Astrocyte (in vitro differentiated cells and primary cell): Measurements from ENCODE around the gene EFL1. TPM values are rescaled to one million over a fixed set of nuclear protein-coding genes. Genes with fewer than 3 reads are reported as not detected.

Experiments used
- DNase-seq: peaks from one replicate; pipeline ENCODE4 v3.0.0-alpha.2; 2010; ENCODE audit warnings: low read depth
- FAIRE-seq: peaks from 2 replicates; lab custom pipeline; 2011; peaks lifted over from hg19 to GRCh38; lab: Jason Lieb, UNC
- H2AFZ ChIP-seq: 2 replicates; pipeline ENCODE4 v1.6.0; 2012; ENCODE audit warnings: low read depth, low read length, inconsistent platforms
- H3K27ac ChIP-seq: 2 replicates; pipeline ENCODE4 v1.5.1; 2011; ENCODE audit warnings: low read depth, low read length, inconsistent platforms
- H3K27me3 ChIP-seq: 2 replicates; pipeline ENCODE4 v1.6.0; 2011; ENCODE audit warnings: low read length, inconsistent platforms; ENCODE audit not compliant: insufficient read depth
- H3K36me3 ChIP-seq: 2 replicates; pipeline ENCODE4 v1.5.1; 2011; ENCODE audit warnings: low read length, inconsistent platforms; ENCODE audit not compliant: insufficient read depth
- H3K4me1 ChIP-seq: 2 replicates; pipeline ENCODE4 v1.5.1; 2011; ENCODE audit warnings: low read length, inconsistent platforms; ENCODE audit not compliant: insufficient read depth
- H3K4me2 ChIP-seq: 2 replicates; pipeline ENCODE4 v1.6.0; 2012; ENCODE audit warnings: low read length, inconsistent platforms
- H3K4me3 ChIP-seq: 2 replicates; pipeline ENCODE4 v1.5.1; 2011; ENCODE audit warnings: low read depth, mild to moderate bottlenecking, low read length, inconsistent platforms; ENCODE audit not compliant: insufficient read depth
- H3K79me2 ChIP-seq: 2 replicates; pipeline ENCODE4 v1.6.0; 2012; ENCODE audit warnings: mild to moderate bottlenecking, low read length, inconsistent platforms; ENCODE audit not compliant: insufficient read depth
- H3K9ac ChIP-seq: 2 replicates; pipeline ENCODE4 v1.6.0; 2012; ENCODE audit warnings: mild to moderate bottlenecking, low read length, inconsistent platforms
- H3K9me3 ChIP-seq: 2 replicates; pipeline ENCODE4 v1.5.1; 2012; ENCODE audit warnings: low read depth, mild to moderate bottlenecking, low read length, inconsistent platforms; ENCODE audit not compliant: insufficient read depth
- H4K20me1 ChIP-seq: 2 replicates; pipeline ENCODE4 v1.6.0; 2012; ENCODE audit warnings: low read length, inconsistent platforms; ENCODE audit not compliant: insufficient read depth
- H3K27ac Mint-ChIP-seq: one replicate; pipeline ENCODE4 v1.8.0; 2021; ENCODE audit warnings: mild to moderate bottlenecking, mixed read lengths; ENCODE audit not compliant: unreplicated experiment
- H3K27me3 Mint-ChIP-seq: one replicate; pipeline ENCODE4 v1.8.0; 2021; ENCODE audit warnings: low read depth, mixed read lengths; ENCODE audit not compliant: unreplicated experiment
- H3K36me3 Mint-ChIP-seq: one replicate; pipeline ENCODE4 v1.8.0; 2021; ENCODE audit warnings: low read depth, mixed read lengths; ENCODE audit not compliant: unreplicated experiment
- H3K4me1 Mint-ChIP-seq: one replicate; pipeline ENCODE4 v1.8.0; 2021; ENCODE audit warnings: low read depth, mixed read lengths; ENCODE audit not compliant: unreplicated experiment
- H3K4me3 Mint-ChIP-seq: one replicate; pipeline ENCODE4 v1.8.0; 2021; ENCODE audit warnings: mild to moderate bottlenecking, moderate library complexity, mixed read lengths; ENCODE audit not compliant: unreplicated experiment
- H3K9me3 Mint-ChIP-seq: one replicate; pipeline ENCODE4 v1.8.0; 2021; ENCODE audit warnings: mild to moderate bottlenecking, mixed read lengths; ENCODE audit not compliant: unreplicated experiment
- EZH2 ChIP-seq: IDR thresholded peaks from 2 replicates; pipeline ENCODE4 v1.6.1; 2012; ENCODE audit warnings: mild to moderate bottlenecking, low read length, inconsistent platforms; ENCODE audit not compliant: insufficient read depth
- total RNA-seq: library from RNA; stranded (reverse); gene quantifications from 2 replicates; pipeline ENCODE4 v1.2.1, GENCODE V29; 2021
- TF ChIP-seq, protein P1 (sequence below): IDR thresholded peaks from 2 replicates; pipeline ENCODE4 v1.5.1; 2011; ENCODE audit warnings: low read depth, mild to moderate bottlenecking, inconsistent platforms, low read length, moderate library complexity; ENCODE audit not compliant: insufficient read depth

Gene EFL1
- total RNA-seq, 1 donor from 2014 or later, result 13.7 TPM

GRCh38 chr15:82133251-82133650, 129.3 kb downstream of the EFL1 start:
- peak overlapping the region; percentile 95 for H3K27ac ChIP-seq
- TF ChIP-seq, protein P1, sequence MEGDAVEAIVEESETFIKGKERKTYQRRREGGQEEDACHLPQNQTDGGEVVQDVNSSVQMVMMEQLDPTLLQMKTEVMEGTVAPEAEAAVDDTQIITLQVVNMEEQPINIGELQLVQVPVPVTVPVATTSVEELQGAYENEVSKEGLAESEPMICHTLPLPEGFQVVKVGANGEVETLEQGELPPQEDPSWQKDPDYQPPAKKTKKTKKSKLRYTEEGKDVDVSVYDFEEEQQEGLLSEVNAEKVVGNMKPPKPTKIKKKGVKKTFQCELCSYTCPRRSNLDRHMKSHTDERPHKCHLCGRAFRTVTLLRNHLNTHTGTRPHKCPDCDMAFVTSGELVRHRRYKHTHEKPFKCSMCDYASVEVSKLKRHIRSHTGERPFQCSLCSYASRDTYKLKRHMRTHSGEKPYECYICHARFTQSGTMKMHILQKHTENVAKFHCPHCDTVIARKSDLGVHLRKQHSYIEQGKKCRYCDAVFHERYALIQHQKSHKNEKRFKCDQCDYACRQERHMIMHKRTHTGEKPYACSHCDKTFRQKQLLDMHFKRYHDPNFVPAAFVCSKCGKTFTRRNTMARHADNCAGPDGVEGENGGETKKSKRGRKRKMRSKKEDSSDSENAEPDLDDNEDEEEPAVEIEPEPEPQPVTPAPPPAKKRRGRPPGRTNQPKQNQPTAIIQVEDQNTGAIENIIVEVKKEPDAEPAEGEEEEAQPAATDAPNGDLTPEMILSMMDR, result no peak
- TF ChIP-seq EZH2, result no peak
- Mint-ChIP-seq H3K27me3 (no peaks in the 10 kb centered on the region), H3K4me3 (no peak overlapping the region), H3K27ac (no peak overlapping the region), H3K36me3 (no peaks in the 10 kb centered on the region), H3K4me1 (peaks cover 54% of the 10 kb centered on the region), H3K9me3 (no peaks in the 10 kb centered on the region)
- H3K4me2 ChIP-seq, result peak overlapping the region; percentile 69
- FAIRE-seq (no peak), DNase-seq (no peak)
- no peaks in the 10 kb centered on the region for H3K36me3 ChIP-seq
- no peaks in the 10 kb centered on the region for H4K20me1 ChIP-seq
- H3K4me1 ChIP-seq, result peaks cover 61% of the 10 kb centered on the region
- peak overlapping the region; percentile 23 for H3K9ac ChIP-seq
- H3K4me3 ChIP-seq, result no peak overlapping the region
- no peak overlapping the region for H2AFZ ChIP-seq
- H3K27me3 ChIP-seq, result no peaks in the 10 kb centered on the region
- no peaks in the 10 kb centered on the region for H3K79me2 ChIP-seq
- H3K9me3 ChIP-seq, result no peaks in the 10 kb centered on the region

- no peaks in the 10 kb centered on the region for H3K27me3 ChIP-seq
- TF ChIP-seq, protein P1, result no peak
- no peak for TF ChIP-seq EZH2
- H3K4me3 Mint-ChIP-seq, result no peak overlapping the region
- H3K27ac ChIP-seq, result peak overlapping the region; percentile 95
- H3K9me3 ChIP-seq, result no peaks in the 10 kb centered on the region
- DNase-seq, result peak; percentile 95
- H3K27ac Mint-ChIP-seq, result peak overlapping the region; percentile 72
- H3K79me2 ChIP-seq, result no peaks in the 10 kb centered on the region
- no peak overlapping the region for H2AFZ ChIP-seq
- peaks cover 56% of the 10 kb centered on the region for H3K4me1 Mint-ChIP-seq
- peak overlapping the region; percentile 78 for H3K9ac ChIP-seq
- H3K36me3 Mint-ChIP-seq, result peaks cover 2% of the 10 kb centered on the region
- H3K9me3 Mint-ChIP-seq, result no peaks in the 10 kb centered on the region
- no peaks in the 10 kb centered on the region for H4K20me1 ChIP-seq
- peaks cover 62% of the 10 kb centered on the region for H3K4me1 ChIP-seq
- H3K36me3 ChIP-seq, result no peaks in the 10 kb centered on the region
- no peak overlapping the region for H3K4me3 ChIP-seq
- FAIRE-seq, result peak; percentile 96
- no peaks in the 10 kb centered on the region for H3K27me3 Mint-ChIP-seq
- peak overlapping the region; percentile 69 for H3K4me2 ChIP-seq
Measured at GRCh38 chr15:82132742-82133141, 129.8 kb downstream of the EFL1 start.

- peak overlapping the region; percentile 54 for H2AFZ ChIP-seq
- peak overlapping the region; percentile 95 for H3K27ac ChIP-seq
- Mint-ChIP-seq H3K36me3 (peaks cover 2% of the 10 kb centered on the region), H3K27me3 (no peaks in the 10 kb centered on the region), H3K4me1 (peaks cover 50% of the 10 kb centered on the region), H3K9me3 (no peaks in the 10 kb centered on the region), H3K4me3 (no peak overlapping the region), H3K27ac (peak overlapping the region; percentile 70)
- no peaks in the 10 kb centered on the region for H3K36me3 ChIP-seq
- TF ChIP-seq, protein P1, result no peak
- TF ChIP-seq EZH2, result no peak
- H4K20me1 ChIP-seq, result no peaks in the 10 kb centered on the region
- H3K4me2 ChIP-seq, result peak overlapping the region; percentile 69
- FAIRE-seq, result no peak
- peak overlapping the region; percentile 78 for H3K9ac ChIP-seq
- H3K9me3 ChIP-seq, result no peaks in the 10 kb centered on the region
- no peaks in the 10 kb centered on the region for H3K27me3 ChIP-seq
- H3K79me2 ChIP-seq, result no peaks in the 10 kb centered on the region
- peaks cover 62% of the 10 kb centered on the region for H3K4me1 ChIP-seq
- DNase-seq, result peak; percentile 47
- H3K4me3 ChIP-seq, result no peak overlapping the region
Measured at GRCh38 chr15:82132096-82132495, 130.4 kb downstream of the EFL1 start.
